ENCODE measurements around the gene HERPUD2.
A peak's percentile ranks its signal among the peaks of the same experiment; 100 is the strongest.
"Not testable (repeated sequence)": the region's sequence is repeated elsewhere in the genome, so short reads cannot be mapped to it uniquely, and the experiment has no call there.

The HERPUD2 gene

GRCh38 chr7:35676211-35676610 lies 18.7 kb downstream of the HERPUD2 start:
- DNase-seq: no peak

- DNase-seq: no peak
Observed at GRCh38 chr7:35670856-35671569, 23.9 kb downstream of the HERPUD2 start.

DNA sequence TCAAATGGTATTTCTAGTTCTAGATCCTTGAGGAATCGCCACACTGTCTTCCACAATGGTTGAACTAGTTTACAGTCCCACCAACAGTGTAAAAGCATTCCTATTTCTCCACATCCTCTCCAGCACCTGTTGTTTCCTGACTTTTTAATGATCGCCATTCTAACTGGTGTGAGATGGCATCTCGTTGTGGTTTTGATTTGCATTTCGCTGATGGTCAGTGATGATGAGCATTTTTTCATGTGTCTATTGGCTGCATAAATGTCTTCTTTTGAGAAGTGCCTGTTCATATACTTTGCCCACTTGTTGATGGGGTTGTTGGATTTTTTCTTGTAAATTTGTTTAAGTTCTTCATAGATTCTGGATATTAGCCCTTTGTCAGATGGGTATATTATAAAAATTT lies 34.5 kb downstream of the HERPUD2 start:
- DNase-seq: not testable (repeated sequence)

DNA sequence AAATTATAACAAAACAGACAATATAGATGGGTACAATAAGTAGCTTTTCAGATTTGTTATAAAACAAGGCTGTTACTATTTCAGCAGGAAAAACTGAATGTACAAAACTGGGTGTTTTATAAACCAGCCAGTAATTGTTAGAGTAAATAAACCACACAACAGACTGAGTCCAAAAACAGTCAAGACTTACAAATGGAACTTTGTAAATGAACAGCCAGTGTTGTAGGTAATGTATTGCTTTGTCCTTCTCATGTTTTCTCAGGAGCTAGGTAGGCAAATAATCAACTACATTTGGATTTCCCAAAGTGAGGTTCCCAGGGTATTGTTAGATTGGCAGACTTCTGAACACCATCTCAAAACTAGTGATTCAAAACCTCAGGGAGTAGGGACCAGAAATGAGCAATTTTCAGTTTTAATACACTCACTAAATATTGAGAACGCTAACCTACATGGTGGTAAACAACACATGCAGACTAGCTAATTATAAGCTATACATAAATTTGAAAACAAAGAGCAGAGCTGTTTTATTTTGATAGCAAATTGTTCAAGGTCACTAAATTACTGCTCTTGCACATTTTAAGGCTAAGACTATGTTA lies 36.2 kb downstream of the HERPUD2 start:
- no peak for DNase-seq

- DNase-seq: no peak
Observed at GRCh38 chr7:35657125-35657524, 37.8 kb downstream of the HERPUD2 start.

- not testable (repeated sequence) for DNase-seq
Observed at GRCh38 chr7:35654558-35654957, 40.4 kb downstream of the HERPUD2 start.

DNA sequence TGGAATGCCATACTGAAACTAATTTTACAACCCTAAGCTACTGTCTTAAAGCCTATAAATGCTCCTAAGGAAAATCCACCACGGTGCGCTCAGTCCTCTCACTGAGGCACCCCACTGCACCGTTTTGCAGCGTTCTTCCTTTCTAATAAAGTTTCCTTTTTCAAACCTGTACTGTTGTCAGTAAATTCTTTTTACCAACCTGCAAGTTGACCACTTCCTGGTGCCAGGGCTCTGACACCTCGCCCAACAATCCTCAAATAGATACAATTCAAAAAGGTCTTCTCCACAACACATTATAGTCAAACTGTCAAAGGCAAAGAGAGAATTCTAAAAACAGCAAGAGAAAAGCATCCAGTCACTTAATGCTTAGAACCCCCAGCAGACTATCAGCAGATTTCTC lies 42.8 kb downstream of the HERPUD2 start:
- no peak for DNase-seq

DNA sequence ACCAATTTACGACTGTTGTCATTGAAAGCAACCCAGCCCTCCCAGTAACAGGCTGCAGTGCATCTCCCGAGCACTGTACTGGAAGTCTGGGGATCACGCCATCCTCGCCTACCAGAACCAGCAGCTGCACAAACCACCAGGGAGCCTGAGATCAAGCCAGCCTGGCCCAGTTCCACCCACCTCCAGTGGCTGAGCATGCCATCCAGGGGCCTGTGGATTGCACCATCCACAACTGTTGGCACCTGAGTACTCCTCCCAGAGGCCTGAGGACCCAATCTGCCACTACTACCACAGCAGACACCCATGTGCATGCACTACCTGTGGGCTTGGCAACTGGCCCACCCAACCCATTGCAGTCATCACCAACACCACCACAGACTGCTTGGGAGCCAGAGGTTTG lies 44.2 kb downstream of the HERPUD2 start:
- DNase-seq: no peak

DNA sequence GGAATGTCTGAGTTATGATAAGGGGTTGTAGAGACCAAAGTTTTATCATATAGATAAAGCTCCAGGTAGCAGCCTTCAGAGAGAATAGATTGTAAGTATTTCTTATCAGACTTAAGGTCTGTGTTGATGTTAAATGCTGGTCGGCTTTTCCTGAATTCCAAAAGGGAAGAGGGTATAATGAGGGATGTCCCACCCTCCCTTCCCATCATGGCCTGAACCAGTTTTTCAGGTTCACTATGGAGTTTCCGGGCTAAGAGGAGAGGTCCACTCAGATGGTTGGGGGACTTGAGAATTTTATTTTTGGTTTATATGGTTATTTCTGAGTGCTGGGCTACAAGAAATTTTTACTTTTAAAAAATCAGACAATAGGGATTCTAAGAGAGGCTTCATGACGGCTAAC lies 45.2 kb downstream of the HERPUD2 start:
- no peak for DNase-seq

- DNase-seq: no peak
Observed at GRCh38 chr7:35648367-35648766, 46.6 kb downstream of the HERPUD2 start.

DNA sequence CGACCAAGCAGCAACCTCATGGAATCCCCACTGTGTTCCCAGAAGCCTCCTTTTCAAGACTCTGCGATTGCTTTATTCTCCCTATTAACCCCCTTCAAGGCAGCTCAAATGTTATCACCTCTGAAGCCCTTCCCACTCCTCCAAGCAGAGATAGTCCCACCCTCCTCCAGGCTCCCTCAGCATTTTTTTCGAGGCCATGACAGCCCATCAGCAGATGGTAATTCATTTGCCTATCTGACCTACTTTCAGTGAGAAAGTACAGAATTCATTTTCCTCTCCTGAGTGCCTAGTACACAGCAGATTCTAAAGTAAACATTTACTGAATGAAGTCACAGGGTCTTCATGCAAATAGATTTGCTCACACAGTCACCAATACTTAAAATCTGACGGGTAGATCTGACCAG lies 47.8 kb downstream of the HERPUD2 start:
- DNase-seq: no peak

- peak in 1 of 2 experiments; percentile 29 for DNase-seq
Observed at GRCh38 chr7:35646289-35647023, 48.5 kb downstream of the HERPUD2 start.

- no peak for DNase-seq
Observed at GRCh38 chr7:35645691-35646090, 49.2 kb downstream of the HERPUD2 start.

DNA sequence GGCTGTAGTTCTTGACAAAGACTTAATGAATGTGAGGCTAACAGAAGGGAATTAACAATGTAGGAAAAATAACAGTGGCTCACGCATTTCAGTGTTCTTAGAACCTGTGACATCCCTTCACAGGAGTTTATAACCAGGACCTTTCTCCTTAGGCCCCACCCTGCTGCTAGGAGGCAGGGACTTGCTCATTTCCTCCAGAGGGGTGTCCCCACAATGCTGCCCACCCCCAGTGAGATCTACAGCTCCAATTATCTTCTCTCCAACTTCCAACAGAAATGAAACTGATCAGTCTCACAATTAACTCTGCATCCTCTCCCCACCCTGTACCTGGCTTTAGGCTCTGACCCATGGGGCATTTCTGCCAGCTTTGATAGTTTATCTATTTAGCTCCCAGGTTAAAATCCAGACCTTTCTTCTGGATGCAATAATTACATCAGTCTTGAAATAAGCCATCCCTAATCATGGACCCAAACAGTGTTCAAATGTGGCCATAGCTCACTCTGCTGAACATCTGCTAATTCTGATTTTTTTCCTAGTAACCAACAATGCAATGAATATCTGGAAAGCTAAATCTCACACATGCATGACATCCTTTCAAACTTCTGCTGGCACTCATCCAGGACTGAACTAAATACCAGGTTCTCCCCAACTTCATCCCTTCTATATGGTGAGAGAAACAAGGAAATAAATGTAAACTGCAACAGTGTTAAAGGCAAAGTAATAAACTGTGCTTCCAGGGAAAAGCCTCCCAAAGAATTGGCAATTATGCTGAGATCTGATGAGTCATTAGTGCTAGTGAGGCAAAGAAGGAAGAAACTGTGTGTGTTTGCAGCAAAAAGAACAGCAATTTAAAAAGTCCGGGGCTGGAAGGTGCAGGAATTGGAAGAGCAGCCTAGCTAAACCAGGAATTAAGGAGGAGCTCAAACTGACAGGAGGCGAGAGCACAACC lies 64.6 kb downstream of the HERPUD2 start:
- DNase-seq: no peak

GRCh38 chr7:35624299-35625186 lies 70.4 kb downstream of the HERPUD2 start:
- DNase-seq: peak; percentile 46 to 60

- peak in 1 of 2 experiments; percentile 30 for DNase-seq
Observed at GRCh38 chr7:35623381-35623780, 71.6 kb downstream of the HERPUD2 start.

GRCh38 chr7:35619863-35620262 lies 75.1 kb downstream of the HERPUD2 start:
- DNase-seq: no peak

DNA sequence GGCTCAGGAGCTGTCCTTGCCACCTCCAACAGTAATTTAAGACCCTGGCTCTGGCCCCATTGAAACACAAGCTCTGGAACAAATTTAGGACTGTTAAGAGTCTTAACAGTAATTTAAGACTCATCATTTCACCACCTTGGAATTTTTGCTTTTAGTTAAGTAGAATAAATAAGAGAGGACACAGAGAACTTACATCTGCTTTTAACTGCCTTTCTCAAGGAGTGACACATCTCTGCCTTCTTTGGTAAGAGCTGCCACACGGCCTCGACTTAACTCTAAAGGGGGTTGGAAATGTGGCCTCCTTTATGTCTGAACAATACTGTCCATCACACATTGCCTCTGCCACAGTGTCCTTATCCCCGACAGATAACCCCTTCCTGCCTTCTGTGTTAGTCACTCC lies 77.9 kb downstream of the HERPUD2 start:
- DNase-seq: no peak

DNA sequence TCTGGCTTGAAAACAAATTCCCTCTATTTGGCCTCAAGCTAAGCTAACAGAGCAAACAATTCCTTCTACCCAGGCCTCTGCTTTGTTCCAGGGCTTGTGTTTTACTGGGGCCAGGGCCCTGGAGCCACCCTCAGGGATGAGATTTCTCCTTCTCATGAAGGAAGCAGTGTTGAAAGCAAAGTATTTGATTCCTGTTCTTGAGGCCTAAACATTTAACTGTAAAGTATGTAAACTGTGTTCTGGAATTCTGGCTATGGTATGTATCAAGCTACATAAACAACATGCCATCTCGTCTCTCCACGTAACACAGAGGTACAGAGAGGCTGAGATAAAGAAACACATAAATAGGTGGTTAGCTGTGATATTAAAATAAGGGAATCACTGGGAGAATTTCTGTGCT lies 81.8 kb downstream of the HERPUD2 start:
- DNase-seq: no peak

DNA sequence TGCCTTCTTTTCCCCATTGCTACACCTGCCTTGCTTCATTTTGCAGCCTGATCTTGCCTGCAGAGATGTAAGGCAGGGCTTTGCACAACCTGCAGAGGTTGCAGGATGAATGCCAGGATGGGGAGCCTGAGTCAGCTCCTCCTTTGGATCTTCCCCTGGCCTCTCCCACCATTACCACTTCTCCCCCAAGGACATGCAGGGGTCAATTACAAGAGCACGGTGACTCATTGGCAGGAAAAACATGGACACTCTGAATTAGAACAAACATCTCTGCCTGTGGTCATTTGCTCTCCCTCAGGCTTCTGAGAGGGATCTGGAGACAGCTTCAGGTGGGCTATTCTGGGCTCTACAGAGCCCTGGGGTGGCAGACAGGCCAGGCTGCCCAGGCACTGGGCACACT lies 89.2 kb downstream of the HERPUD2 start:
- DNase-seq: no peak

GRCh38 chr7:35604595-35604994 lies 90.3 kb downstream of the HERPUD2 start:
- DNase-seq: no peak

DNA sequence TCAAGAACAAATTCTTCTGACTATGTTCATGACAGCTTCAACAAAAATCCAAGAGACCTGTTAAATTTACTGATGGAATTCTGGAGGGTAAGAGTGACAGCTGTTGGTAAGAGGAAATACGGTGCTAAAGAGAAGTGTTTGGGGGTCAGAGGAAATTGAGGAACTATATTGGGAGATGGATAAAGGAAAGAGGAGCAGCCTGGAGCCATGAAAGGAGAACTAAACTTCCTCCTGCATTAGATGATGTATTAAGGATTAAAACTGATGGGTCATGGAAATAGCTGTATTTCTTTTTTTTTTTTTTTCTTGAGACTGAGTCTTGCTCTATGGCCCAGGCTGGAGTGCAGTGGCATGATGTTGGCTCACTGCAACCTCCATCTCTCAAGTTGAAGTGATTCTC lies 95.3 kb downstream of the HERPUD2 start:
- no peak for DNase-seq
